Subcutaneous abdominal adipose tissue (tissue), 5 donors: Measurements from ENCODE around the gene TXNRD3.

Source experiments
- H3K27ac ChIP-seq: one replicate; pipeline ENCODE4 v1.7.0; 2013; ENCODE audit warnings: low read depth, mild to moderate bottlenecking, inconsistent platforms, low read length, moderate library complexity
- H3K27me3 ChIP-seq, 5 donors: one replicate each; pipeline ENCODE4 v1.7.0; 2013; ENCODE audit warnings: low read length in 5 of 5, inconsistent platforms in 1 of 5; ENCODE audit not compliant: control insufficient read depth in 5 of 5, insufficient read depth in 4 of 5
- H3K36me3 ChIP-seq, 5 donors: one replicate each; pipeline ENCODE4 v1.7.0; 2013; ENCODE audit warnings: low read length in 5 of 5; ENCODE audit not compliant: control insufficient read depth in 5 of 5, insufficient read depth in 5 of 5
- H3K4me1 ChIP-seq, 5 donors: one replicate each; pipeline ENCODE4 v1.7.0; 2013; ENCODE audit warnings: low read length in 5 of 5, mild to moderate bottlenecking in 3 of 5, moderate library complexity in 1 of 5; ENCODE audit not compliant: control insufficient read depth in 5 of 5, insufficient read depth in 5 of 5
- H3K4me3 ChIP-seq, 5 donors: one replicate each; pipeline ENCODE4 v1.7.0; 2013; ENCODE audit warnings: low read length in 5 of 5, low read depth in 1 of 5
- H3K9ac ChIP-seq, 5 donors: one replicate each; pipeline ENCODE4 v1.7.0; 2013; ENCODE audit warnings: low read length in 5 of 5, mild to moderate bottlenecking in 4 of 5, moderate library complexity in 3 of 5
- H3K9me3 ChIP-seq, 5 donors: one replicate each; pipeline ENCODE4 v1.7.0; 2013; ENCODE audit warnings: low read length in 5 of 5; ENCODE audit not compliant: control insufficient read depth in 5 of 5
- donor health status: healthy.
- donor health status: healthy.
- donor health status: healthy.
- donor health status: healthy.
- donor health status: healthy.

TXNRD3 gene

GRCh38 chr3:126557415-126557745 lies 97.5 kb downstream of the TXNRD3 start:
- H3K4me3 ChIP-seq: no peak overlapping the region
- H3K27me3 ChIP-seq: peaks cover 0 to 3% (median 0%) of the 10 kb centered on the region in 5 donors
- H3K27ac ChIP-seq: no peak overlapping the region
- H3K36me3 ChIP-seq: no peaks in the 10 kb centered on the region
- H3K4me1 ChIP-seq: no peaks in the 10 kb centered on the region
- H3K9me3 ChIP-seq: peaks cover 0 to under 1% (median 0%) of the 10 kb centered on the region in 5 donors
- no peak overlapping the region for H3K9ac ChIP-seq
